ENCODE results near the gene EIF1AD.

Gene EIF1AD

GRCh38 chr11:65978391-65979238 is 23.3 kb downstream of the EIF1AD start:
- ATAC-seq: no peak
- no peak for TF ChIP-seq RARB (CRISPR knock-in tag; IDR thresholded peaks at IDR 0.05)
- no peak for TF ChIP-seq ZFP3 (CRISPR knock-in tag; IDR thresholded peaks at IDR 0.05)
- TF ChIP-seq ZNF565 (CRISPR knock-in tag; conservative IDR thresholded peaks at IDR 0.05; ENCODE audit: low read depth): no peak
- no peak for TF ChIP-seq BACH2 (CRISPR knock-in tag; IDR thresholded peaks at IDR 0.05; ENCODE audit: borderline replicate concordance)

GRCh38 chr11:65977621-65978390 is 24.2 kb downstream of the EIF1AD start:
- no peak for ATAC-seq

GRCh38 chr11:65976216-65977176 is 25.5 kb downstream of the EIF1AD start:
- no peak for ATAC-seq
- TF ChIP-seq ZFP30 (CRISPR knock-in tag; IDR thresholded peaks at IDR 0.05): no peak
- no peak for TF ChIP-seq ISL1 (CRISPR knock-in tag; IDR thresholded peaks at IDR 0.05)
- TF ChIP-seq ARNTL (CRISPR knock-in tag; IDR thresholded peaks at IDR 0.05; ENCODE audit: borderline replicate concordance, low read depth): no peak
- no peak for TF ChIP-seq GLIS3 (CRISPR knock-in tag; IDR thresholded peaks at IDR 0.05)
- TF ChIP-seq SNAI2 (CRISPR knock-in tag; IDR thresholded peaks at IDR 0.05): no peak
- TF ChIP-seq TSHZ2 (CRISPR knock-in tag; IDR thresholded peaks at IDR 0.05): no peak
- TF ChIP-seq CREB5 (CRISPR knock-in tag; IDR thresholded peaks at IDR 0.05; ENCODE audit: low read depth): no peak
- no peak for TF ChIP-seq BACH2 (CRISPR knock-in tag; IDR thresholded peaks at IDR 0.05; ENCODE audit: borderline replicate concordance)
- no peak for TF ChIP-seq POU6F1 (CRISPR knock-in tag; IDR thresholded peaks at IDR 0.05; ENCODE audit: borderline replicate concordance, low read depth)
- TF ChIP-seq OSR1 (CRISPR knock-in tag; IDR thresholded peaks at IDR 0.05): no peak
- no peak for TF ChIP-seq ZNF70 (CRISPR knock-in tag; IDR thresholded peaks at IDR 0.05)
- TF ChIP-seq CSDC2 (CRISPR knock-in tag; IDR thresholded peaks at IDR 0.05): no peak
- TF ChIP-seq TCF4 (CRISPR knock-in tag; IDR thresholded peaks at IDR 0.05; ENCODE audit: borderline replicate concordance): no peak
- TF ChIP-seq RARB (CRISPR knock-in tag; IDR thresholded peaks at IDR 0.05): no peak
- no peak for TF ChIP-seq ZC3H10 (CRISPR knock-in tag; IDR thresholded peaks at IDR 0.05)
- TF ChIP-seq ZFP3 (CRISPR knock-in tag; IDR thresholded peaks at IDR 0.05): no peak

More at GRCh38 chr11:65977621-65978390, 24.2 kb downstream of the EIF1AD start:
- TF ChIP-seq PPARA (CRISPR knock-in tag; IDR thresholded peaks at IDR 0.05; ENCODE audit: borderline replicate concordance): no peak
- no peak for TF ChIP-seq CREB5 (CRISPR knock-in tag; IDR thresholded peaks at IDR 0.05; ENCODE audit: low read depth)
- TF ChIP-seq ZNF8 (CRISPR knock-in tag; IDR thresholded peaks at IDR 0.05): no peak
- TF ChIP-seq OSR1 (CRISPR knock-in tag; IDR thresholded peaks at IDR 0.05): no peak
- TF ChIP-seq TOX (CRISPR knock-in tag; IDR thresholded peaks at IDR 0.05; ENCODE audit: borderline replicate concordance): no peak
- TF ChIP-seq ISL1 (CRISPR knock-in tag; IDR thresholded peaks at IDR 0.05): no peak
- no peak for TF ChIP-seq RARB (CRISPR knock-in tag; IDR thresholded peaks at IDR 0.05)
- no peak for TF ChIP-seq CSRNP3 (CRISPR knock-in tag; IDR thresholded peaks at IDR 0.05)
- no peak for TF ChIP-seq CSDC2 (CRISPR knock-in tag; IDR thresholded peaks at IDR 0.05)
- TF ChIP-seq ZNF565 (CRISPR knock-in tag; conservative IDR thresholded peaks at IDR 0.05; ENCODE audit: low read depth): no peak

All from SK-N-SH treated with all-trans-retinoic acid at 6 μM for 48 hours (cell line).